GM13976 (cell line): ENCODE data around the gene TRIM25.
A peak's percentile ranks its signal among the peaks of the same experiment; 100 is the strongest.

Experiments used
- DNase-seq: peaks from one replicate; pipeline ENCODE4 v3.0.0; 2012; ENCODE audit warnings: low spot score
- CTCF ChIP-seq: IDR thresholded peaks from 2 replicates; pipeline ENCODE4 v1.5.1; 2012; ENCODE audit warnings: borderline replicate concordance, mild to moderate bottlenecking; ENCODE audit not compliant: insufficient read depth; ENCODE audit errors: extremely low read depth, missing control alignments, control extremely low read depth
- in situ Hi-C: fragments of 300-500 bp; cut with MboI; formaldehyde crosslinking; loops from one replicate; pipeline ENCODE4 v1.12.0; 2022; ENCODE audit warnings: low sequenced_read_pairs, mixed read lengths, inconsistent platforms; ENCODE audit not compliant: unreplicated experiment

Gene TRIM25

GRCh38 chr17:56913867-56914580 is at the start of gene TRIM25:
Gene TRIM25 (minus strand): TSS chr17:56914049. CDS start chr17:56913988, 61 bp downstream.
- no peak for TF ChIP-seq CTCF
- in situ Hi-C loops = no loop called here

GRCh38 chr17:56960596-56961538 is 47.0 kb upstream of the TRIM25 start, which contains the start of gene COIL:
Gene COIL (minus strand): TSS chr17:56961050. CDS start chr17:56961019, 31 bp downstream.
- peak; percentile 98 for TF ChIP-seq CTCF
- peak; percentile 93 for DNase-seq
- in situ Hi-C loops = no loop called here

More at GRCh38 chr17:56913867-56914580, at the start of gene TRIM25:
- peak; percentile 97 for DNase-seq

- in situ Hi-C loops = no loop called here
- no peak for TF ChIP-seq CTCF
- no peak for DNase-seq
These were observed 43.1 kb upstream of the TRIM25 start for GRCh38 chr17:56956992-56957391.

- no peak for TF ChIP-seq CTCF
- DNase-seq = no peak
- in situ Hi-C loops = no loop called here
These were observed 35.7 kb upstream of the TRIM25 start for GRCh38 chr17:56949595-56949994.

GRCh38 chr17:56948491-56948890 is 34.6 kb upstream of the TRIM25 start:
- DNase-seq = no peak
- in situ Hi-C loops = no loop called here
- no peak for TF ChIP-seq CTCF

- no peak for DNase-seq
- TF ChIP-seq CTCF = no peak
- in situ Hi-C loops = no loop called here
These were observed 33.9 kb upstream of the TRIM25 start for GRCh38 chr17:56947741-56948140.
